HG03196 (cell line): Measurements from ENCODE around the gene ZSWIM5.
"Not testable (repeated sequence)": the region's sequence is repeated elsewhere in the genome, so short reads cannot be mapped to it uniquely, and the experiment has no call there.

Experiments used
- ATAC-seq: cut with Tn5 transposase; IDR thresholded peaks from one replicate; pipeline ENCODE4 v1.9.1; 2021; ENCODE audit not compliant: unreplicated experiment

ZSWIM5 gene

GRCh38 chr1:45097944-45098343 lies 108.5 kb downstream of the ZSWIM5 start:
- no peak for ATAC-seq

- no peak for ATAC-seq
Measured at GRCh38 chr1:45097079-45097478, 109.3 kb downstream of the ZSWIM5 start.

- no peak for ATAC-seq
Measured at GRCh38 chr1:45095450-45095849, 111.0 kb downstream of the ZSWIM5 start.

GRCh38 chr1:45094371-45094770 lies 112.0 kb downstream of the ZSWIM5 start:
- not testable (repeated sequence) for ATAC-seq

- no peak for ATAC-seq
Measured at GRCh38 chr1:45093334-45093733, 113.1 kb downstream of the ZSWIM5 start.

- no peak for ATAC-seq
Measured at GRCh38 chr1:45089711-45090110, 116.7 kb downstream of the ZSWIM5 start.

- no peak for ATAC-seq
Measured at GRCh38 chr1:45084562-45084961, 121.8 kb downstream of the ZSWIM5 start.

- no peak for ATAC-seq
Measured at GRCh38 chr1:45079533-45079932, 126.9 kb downstream of the ZSWIM5 start.

- not testable (repeated sequence) for ATAC-seq
Measured at GRCh38 chr1:45076959-45077358, 129.4 kb downstream of the ZSWIM5 start.

GRCh38 chr1:45071567-45071966 lies 134.8 kb downstream of the ZSWIM5 start:
- no peak for ATAC-seq

GRCh38 chr1:45067806-45068205 lies 138.6 kb downstream of the ZSWIM5 start:
- ATAC-seq, result no peak

GRCh38 chr1:45065083-45065482 lies 141.3 kb downstream of the ZSWIM5 start:
- no peak for ATAC-seq

GRCh38 chr1:45062463-45062862 lies 143.9 kb downstream of the ZSWIM5 start:
- not testable (repeated sequence) for ATAC-seq

- no peak for ATAC-seq
Measured at GRCh38 chr1:45059829-45060228, 146.6 kb downstream of the ZSWIM5 start.

- ATAC-seq, result no peak
Measured at GRCh38 chr1:45057542-45057941, 148.9 kb downstream of the ZSWIM5 start.

GRCh38 chr1:45051005-45051772 lies 155.2 kb downstream of the ZSWIM5 start:
- no peak for ATAC-seq

- no peak for ATAC-seq
Measured at GRCh38 chr1:45047032-45047431, 159.4 kb downstream of the ZSWIM5 start.

GRCh38 chr1:45044916-45045315 lies 161.5 kb downstream of the ZSWIM5 start:
- ATAC-seq, result no peak

- ATAC-seq, result no peak
Measured at GRCh38 chr1:45043094-45043493, 163.3 kb downstream of the ZSWIM5 start.

- no peak for ATAC-seq
Measured at GRCh38 chr1:45040297-45040696, 166.1 kb downstream of the ZSWIM5 start.

GRCh38 chr1:45038661-45039364 lies 167.6 kb downstream of the ZSWIM5 start:
- ATAC-seq, result no peak

GRCh38 chr1:45038240-45038639 lies 168.2 kb downstream of the ZSWIM5 start:
- no peak for ATAC-seq
